GM18909 (cell line): Measurements from ENCODE around the gene LRMDA.

Experiments used
- ATAC-seq: cut with Tn5 transposase; IDR thresholded peaks from one replicate; pipeline ENCODE4 v1.9.1; 2021; ENCODE audit warnings: mild to moderate bottlenecking; ENCODE audit not compliant: unreplicated experiment, poor library complexity

The LRMDA gene

DNA sequence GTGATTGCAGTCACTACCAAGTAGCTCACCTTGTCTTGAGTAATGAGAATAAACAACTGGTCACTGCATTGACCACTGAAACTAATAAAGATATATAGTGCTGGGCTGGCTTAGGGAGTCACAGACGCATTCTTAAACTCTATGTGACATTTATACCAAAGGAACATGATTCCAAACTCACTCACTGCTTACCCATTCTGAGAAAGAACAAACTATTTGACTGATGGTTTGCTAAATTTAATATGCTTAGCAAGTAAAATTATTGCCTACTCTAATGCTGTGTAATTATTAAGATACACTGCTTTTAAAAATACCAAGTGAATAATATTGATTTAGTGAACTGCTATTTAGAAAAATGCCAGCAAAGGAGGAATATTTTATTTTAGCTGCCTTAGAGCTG is 191.1 kb downstream of the LRMDA start:
- no peak for ATAC-seq

GRCh38 chr10:75623310-75624093 is 192.1 kb downstream of the LRMDA start:
- no peak for ATAC-seq

DNA sequence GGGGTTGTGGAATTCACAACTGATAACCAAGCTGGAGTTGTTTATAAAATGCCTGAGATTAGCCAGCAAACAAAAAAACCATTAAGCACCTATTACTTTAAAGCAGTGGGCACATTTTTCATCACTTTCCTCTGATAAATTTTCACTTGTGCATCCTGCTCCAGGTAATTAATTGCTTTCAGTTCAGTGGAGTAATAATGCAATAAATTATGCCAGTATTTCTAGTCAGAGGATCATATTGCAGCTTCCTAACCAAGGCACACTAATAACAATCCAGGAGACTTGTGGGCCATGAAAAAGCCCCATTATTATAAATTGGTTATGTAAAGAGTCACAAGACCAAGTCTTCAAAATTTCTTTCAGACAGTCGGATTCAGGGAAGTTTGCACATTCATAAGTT is 193.2 kb downstream of the LRMDA start:
- ATAC-seq, result no peak

DNA sequence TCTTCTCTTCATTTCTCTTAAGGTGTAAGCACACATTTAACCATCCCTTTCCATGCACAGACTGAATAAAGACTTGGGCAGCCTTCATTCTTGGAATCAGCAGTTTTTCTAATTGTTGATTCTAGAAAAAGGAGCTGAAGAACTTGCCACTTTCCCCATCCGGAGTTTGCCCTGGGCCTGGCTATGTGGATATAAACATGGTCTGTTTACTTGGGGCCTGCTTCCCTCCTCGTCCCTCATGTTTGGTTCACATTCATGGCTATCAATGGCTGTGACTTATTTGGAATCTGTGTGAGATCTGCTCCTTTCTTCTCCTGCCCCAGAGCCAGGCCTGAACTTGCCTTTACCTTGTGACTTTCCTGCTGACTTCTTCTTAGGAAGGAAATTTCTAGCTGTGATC is 199.3 kb downstream of the LRMDA start:
- no peak for ATAC-seq

GRCh38 chr10:75632805-75633462 is 201.5 kb downstream of the LRMDA start:
- ATAC-seq, result no peak

- no peak for ATAC-seq
Observed at GRCh38 chr10:75633568-75633967, 202.1 kb downstream of the LRMDA start.

DNA sequence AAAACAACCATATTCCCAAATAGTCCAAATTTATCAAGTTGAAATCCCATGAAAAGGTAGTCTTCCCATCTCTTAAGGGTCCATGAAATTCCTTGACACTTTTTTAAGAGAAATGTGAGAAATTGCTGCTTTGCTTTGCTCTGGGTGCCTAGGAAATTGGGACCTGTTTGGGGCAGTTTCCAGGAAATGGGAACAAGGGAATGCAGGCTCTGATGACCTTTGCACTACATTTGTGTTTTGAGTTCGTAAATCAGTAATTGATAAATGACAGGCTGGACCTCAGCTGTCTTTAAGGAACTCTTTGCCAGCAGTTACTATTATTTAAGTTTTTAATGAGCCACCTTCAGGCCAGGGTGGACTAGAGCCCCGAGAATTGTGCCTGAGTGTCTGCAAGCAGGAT is 203.5 kb downstream of the LRMDA start:
- ATAC-seq, result no peak

DNA sequence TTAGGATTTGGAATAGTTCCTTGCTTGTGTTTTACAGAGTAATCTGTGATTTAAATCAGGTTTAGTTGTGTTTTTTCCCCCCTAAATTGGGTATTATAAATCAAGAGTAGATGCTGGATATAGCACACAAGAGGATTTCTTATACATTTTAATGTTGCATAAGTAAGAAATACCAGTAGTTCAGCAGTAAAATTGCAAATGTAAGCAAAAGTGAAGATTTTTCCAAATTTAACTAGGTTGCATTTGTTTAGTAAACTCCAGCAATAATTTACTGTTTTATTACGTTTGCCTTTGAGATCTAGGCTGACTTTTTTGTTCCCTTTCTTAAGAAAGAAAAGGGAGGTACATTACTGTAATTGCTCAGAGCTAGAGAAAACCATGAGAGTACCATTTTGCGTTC is 207.3 kb downstream of the LRMDA start:
- ATAC-seq, result no peak

DNA sequence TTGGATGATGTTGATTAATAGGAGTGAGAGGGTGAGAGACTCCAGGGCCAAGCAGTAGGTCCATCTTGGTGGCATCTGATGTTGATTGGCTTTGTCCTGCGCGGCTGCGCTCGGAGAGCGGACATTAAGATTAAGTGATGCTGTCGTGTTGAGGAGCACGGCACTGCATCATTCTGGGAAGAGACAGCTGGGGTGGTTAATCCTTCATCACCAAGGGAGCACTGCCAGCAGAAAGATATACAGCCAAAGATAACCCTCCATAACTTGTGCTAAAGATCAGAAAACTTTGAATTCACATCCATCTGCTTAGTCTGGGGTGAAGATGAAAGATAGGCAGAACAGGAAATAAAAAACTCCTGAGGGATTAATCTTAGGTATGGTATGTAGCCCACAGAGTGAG is 208.3 kb downstream of the LRMDA start:
- no peak for ATAC-seq

DNA sequence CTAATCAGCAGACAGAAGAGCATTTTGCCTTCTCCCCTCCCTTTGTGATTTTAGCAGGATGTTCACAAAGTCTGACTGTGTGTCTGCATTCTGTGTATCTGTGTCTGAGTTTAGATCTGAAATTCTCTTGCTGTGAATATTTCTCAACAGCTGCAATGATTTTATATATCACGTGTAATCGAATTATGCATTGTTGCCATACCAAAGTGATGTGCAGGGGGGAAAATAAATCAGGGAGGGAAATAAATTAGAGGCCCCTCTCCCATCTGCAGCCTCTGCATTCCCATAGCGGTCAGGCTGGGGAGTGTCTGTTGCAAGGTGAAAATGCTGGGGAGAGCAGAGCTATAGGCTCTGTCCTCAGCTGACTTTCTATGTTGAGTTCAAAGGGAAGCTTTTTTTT is 209.0 kb downstream of the LRMDA start:
- ATAC-seq, result no peak

GRCh38 chr10:75640803-75641202 is 209.4 kb downstream of the LRMDA start:
- no peak for ATAC-seq

- ATAC-seq, result no peak
Observed at GRCh38 chr10:75643405-75643804, 212.0 kb downstream of the LRMDA start.

DNA sequence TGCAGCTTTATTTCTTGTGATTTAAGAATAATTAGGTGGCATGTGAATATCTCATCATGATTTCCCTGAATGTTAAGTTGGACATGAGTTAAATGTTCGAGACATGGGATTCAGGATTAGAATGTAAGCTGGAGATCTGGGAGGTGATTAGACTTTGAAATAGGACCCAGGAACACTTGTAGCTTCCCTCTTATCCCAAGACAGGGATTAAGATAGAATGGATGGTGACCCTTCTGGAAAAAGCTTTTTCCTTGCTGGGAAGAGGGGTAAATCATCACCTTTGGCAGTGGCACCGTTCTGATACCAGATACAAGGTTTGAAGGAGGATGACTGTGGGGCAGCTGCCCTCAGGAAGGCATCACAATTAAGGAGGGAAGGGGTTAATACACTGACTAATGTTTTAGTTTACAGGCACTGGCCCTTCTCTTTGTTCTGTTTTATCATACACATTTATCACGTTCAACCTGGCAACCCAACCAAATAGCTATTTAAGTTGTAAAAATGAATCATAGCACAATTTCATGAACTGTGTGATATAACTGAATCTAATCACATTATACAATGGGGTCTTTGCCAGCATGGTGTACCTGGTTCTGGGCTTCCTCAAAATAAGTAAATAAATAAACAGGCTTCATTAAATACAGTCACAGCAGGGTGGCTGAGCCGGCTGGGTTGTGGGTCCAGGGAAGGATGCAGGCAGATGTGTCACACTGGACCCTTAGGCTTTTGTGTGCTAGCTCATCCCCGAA is 212.7 kb downstream of the LRMDA start:
- no peak for ATAC-seq

DNA sequence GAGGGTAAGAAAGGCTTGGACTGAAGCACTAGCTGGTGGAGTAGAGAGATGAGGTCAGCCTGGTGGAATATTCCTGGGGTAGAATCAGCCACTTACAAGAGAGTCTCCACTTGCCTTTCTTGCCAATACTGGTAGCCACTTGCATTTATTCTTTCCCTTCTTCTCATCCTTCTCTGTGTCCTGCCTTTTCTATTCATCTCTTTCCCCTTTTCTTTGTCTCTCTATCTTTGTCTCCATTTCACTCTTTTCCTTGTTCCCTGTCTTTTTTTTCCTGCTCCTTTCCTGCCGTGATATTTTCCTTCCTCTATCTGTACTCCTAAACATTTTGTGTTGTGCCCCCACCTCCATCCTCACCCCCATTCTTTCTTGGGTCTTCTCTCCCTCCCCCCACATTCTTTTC is 214.3 kb downstream of the LRMDA start:
- ATAC-seq, result no peak

GRCh38 chr10:75646218-75646915 is 214.9 kb downstream of the LRMDA start:
- ATAC-seq, result no peak

GRCh38 chr10:75646916-75647315 is 215.5 kb downstream of the LRMDA start:
- no peak for ATAC-seq

- no peak for ATAC-seq
Observed at GRCh38 chr10:75647675-75648074, 216.3 kb downstream of the LRMDA start.

DNA sequence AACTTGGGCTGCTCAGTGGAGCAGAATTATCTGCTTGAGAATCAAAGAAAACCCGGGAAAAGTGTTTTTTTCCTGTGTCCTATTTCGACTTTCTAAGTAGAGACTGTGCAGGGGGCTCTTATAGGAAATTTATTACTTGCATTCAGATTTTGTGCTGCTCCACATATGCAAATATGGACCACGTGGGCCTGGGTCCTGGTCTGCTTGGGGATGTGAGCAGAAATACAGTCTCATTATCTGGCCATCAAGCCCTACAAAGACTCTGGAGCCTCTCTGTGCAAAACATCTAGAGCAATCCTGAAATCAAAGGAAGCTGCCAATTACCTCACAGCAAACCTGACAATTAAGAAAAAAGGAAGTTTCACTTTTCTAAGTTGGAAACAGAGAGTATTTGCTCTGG is 216.9 kb downstream of the LRMDA start:
- ATAC-seq, result peak; percentile 48

DNA sequence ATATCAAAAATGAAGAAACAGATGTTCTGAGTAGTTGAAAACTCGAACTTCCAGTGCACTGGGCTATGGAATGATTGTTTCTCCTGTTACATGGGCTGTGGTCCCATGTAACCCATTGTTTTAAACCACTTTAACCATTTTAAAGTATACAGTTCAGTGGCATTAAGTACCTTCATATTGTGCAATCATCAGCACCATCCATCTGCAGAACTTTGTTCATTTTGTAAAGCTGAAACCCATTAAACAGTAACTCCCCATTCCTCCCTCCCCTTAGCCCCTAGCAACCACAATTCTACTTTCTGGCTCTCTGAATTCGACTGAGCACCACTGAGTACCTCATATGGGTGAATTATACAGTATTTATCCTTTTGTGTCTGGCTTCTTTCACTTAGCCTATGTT is 217.4 kb downstream of the LRMDA start:
- peak; percentile 40 for ATAC-seq

DNA sequence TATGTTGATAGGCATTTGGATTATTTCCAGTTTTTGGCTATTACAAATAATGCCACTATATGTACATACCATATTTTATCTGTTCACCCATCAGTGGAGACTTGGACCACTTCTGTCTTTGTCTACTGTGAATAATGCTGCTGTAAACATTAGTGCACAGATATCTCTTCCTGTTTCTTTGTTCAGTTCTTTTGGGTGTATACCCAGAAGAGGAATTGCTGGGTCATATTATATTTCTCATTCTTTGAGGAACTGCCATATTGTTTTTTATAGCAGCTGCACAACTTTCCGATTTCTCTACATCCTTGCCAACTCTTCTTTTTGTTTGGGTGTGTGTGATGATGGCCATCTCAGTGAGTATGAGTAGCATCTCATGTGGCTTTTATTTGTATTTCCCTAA is 218.0 kb downstream of the LRMDA start:
- ATAC-seq, result no peak

- ATAC-seq, result no peak
Observed at GRCh38 chr10:75650648-75651047, 219.2 kb downstream of the LRMDA start.
